GM12878 (cell line): ENCODE data around the gene TRAF3. TPM values are rescaled to one million over a fixed set of nuclear protein-coding genes. Genes with fewer than 3 reads are reported as not detected.

Experiments used
- FOXK2 ChIP-seq: fragments of 450-650 bp; IDR thresholded peaks from 2 replicates; pipeline ENCODE4 v1.6.1; 2017; ENCODE audit warnings: mild to moderate bottlenecking, moderate library complexity
- GATAD2B ChIP-seq: fragments of 450-650 bp; conservative IDR thresholded peaks from 2 replicates; pipeline ENCODE4 v1.6.1; 2017; ENCODE audit warnings: low read depth, mild to moderate bottlenecking, moderate library complexity
- MTA2 ChIP-seq: fragments of 450-650 bp; IDR thresholded peaks from 2 replicates; pipeline ENCODE4 v1.6.1; 2016; ENCODE audit warnings: low read depth, mild to moderate bottlenecking, moderate library complexity
- POLR2AphosphoS5 ChIP-seq: IDR thresholded peaks from 2 replicates; pipeline ENCODE4 v1.6.1; 2011; ENCODE audit warnings: mild to moderate bottlenecking, low read length, inconsistent platforms
- RAD21 ChIP-seq: IDR thresholded peaks from 2 replicates; pipeline ENCODE4 v1.6.1; 2011; ENCODE audit warnings: mild to moderate bottlenecking, low read depth, low read length, moderate library complexity; ENCODE audit not compliant: insufficient read depth
- RELA ChIP-seq: fragments of 450-650 bp; IDR thresholded peaks from 2 replicates; pipeline ENCODE4 v1.8.0; 2014; ENCODE audit warnings: borderline replicate concordance; ENCODE audit not compliant: partially characterized antibody
- SIX5 ChIP-seq: IDR thresholded peaks from 2 replicates; pipeline ENCODE4 v1.6.1; 2011; ENCODE audit warnings: mild to moderate bottlenecking, low read depth, low read length, moderate library complexity; ENCODE audit not compliant: severe bottlenecking
- SMARCA5 ChIP-seq: fragments of 450-650 bp; IDR thresholded peaks from 2 replicates; pipeline ENCODE4 v1.6.1; 2017; ENCODE audit warnings: mild to moderate bottlenecking
- SMC3 ChIP-seq: IDR thresholded peaks from 2 replicates; pipeline ENCODE4 v1.6.1; 2011; ENCODE audit warnings: low read length, improper control_type of control experiment, borderline replicate concordance
- WRNIP1 ChIP-seq: IDR thresholded peaks from 2 replicates; pipeline ENCODE4 v1.6.1; 2011; ENCODE audit warnings: low read depth, low read length, improper control_type of control experiment, borderline replicate concordance
- ZBED1 ChIP-seq: IDR thresholded peaks from 2 replicates; pipeline ENCODE4 v1.6.1; 2016; ENCODE audit warnings: borderline replicate concordance
- ZNF207 ChIP-seq: fragments of 450-650 bp; IDR thresholded peaks from 2 replicates; pipeline ENCODE4 v1.6.1; 2014; ENCODE audit warnings: antibody characterized with exemption, mild to moderate bottlenecking, borderline replicate concordance
- ZNF384 ChIP-seq: IDR thresholded peaks from 2 replicates; pipeline ENCODE4 v1.6.1; 2012; ENCODE audit warnings: low read depth, mild to moderate bottlenecking, low read length, improper control_type of control experiment, borderline replicate concordance
- polyA plus RNA-seq, 11 experiments: library from polyadenylated mRNA; depleted of rRNA in 4 of 11; unstranded in 6 of 11; stranded (reverse) in 5 of 11; fragments of >200 nt; fragmentation: Nextera tagmentation in 4 of 11; fragmentation: Illumina TruSeq in 1 of 11; extraction: Ambion mirVana in 4 of 11; extraction: Trizol in 1 of 11; gene quantifications; 1 replicate in 1 of 11; 2 replicates in 10 of 11; pipeline versions ENCODE4 v1.2.1 to v1.2.3, GENCODE V29; 2011 to 2016; ENCODE audit warnings: inconsistent platforms in 2 of 11, missing spikeins in 2 of 11, low read depth in 1 of 11
- total RNA-seq, 4 experiments: library from RNA; depleted of rRNA in 3 of 4; stranded (reverse); fragments of >200 nt in 3 of 4; fragmentation: Illumina TruSeq in 1 of 4; extraction: Trizol in 1 of 4; gene quantifications; 2 replicates each; pipeline versions ENCODE4 v1.2.1 to v1.2.3, GENCODE V29; 2013 to 2021
- TF ChIP-seq, protein P1 (sequence below): IDR thresholded peaks from 2 replicates; pipeline ENCODE4 v1.6.1; 2012; ENCODE audit warnings: improper control_type of control experiment, low read depth, low read length; ENCODE audit not compliant: insufficient replicate concordance
- TF ChIP-seq, protein P2 (sequence below): fragments of 450-650 bp; IDR thresholded peaks from 2 replicates; pipeline ENCODE4 v1.6.1; 2017; ENCODE audit warnings: mild to moderate bottlenecking
- TF ChIP-seq, protein P3 (sequence below): fragments of 450-650 bp; IDR thresholded peaks from 2 replicates; pipeline ENCODE4 v1.6.1; 2017; ENCODE audit warnings: low read depth, mild to moderate bottlenecking, moderate library complexity
- TF ChIP-seq, protein P4 (sequence below): IDR thresholded peaks from 2 replicates; pipeline ENCODE4 v1.6.1; 2011; ENCODE audit warnings: borderline replicate concordance, low read depth, mild to moderate bottlenecking, moderate library complexity, low read length; ENCODE audit not compliant: insufficient read depth, poor library complexity, severe bottlenecking

Gene TRAF3
- total and polyA plus RNA-seq, 10 of the 15 experiments (the other 5 are each of a cell fraction or from before 2014, with no cell fraction given), result 3.0 to 70.1 (median 36.5) TPM

DNA sequence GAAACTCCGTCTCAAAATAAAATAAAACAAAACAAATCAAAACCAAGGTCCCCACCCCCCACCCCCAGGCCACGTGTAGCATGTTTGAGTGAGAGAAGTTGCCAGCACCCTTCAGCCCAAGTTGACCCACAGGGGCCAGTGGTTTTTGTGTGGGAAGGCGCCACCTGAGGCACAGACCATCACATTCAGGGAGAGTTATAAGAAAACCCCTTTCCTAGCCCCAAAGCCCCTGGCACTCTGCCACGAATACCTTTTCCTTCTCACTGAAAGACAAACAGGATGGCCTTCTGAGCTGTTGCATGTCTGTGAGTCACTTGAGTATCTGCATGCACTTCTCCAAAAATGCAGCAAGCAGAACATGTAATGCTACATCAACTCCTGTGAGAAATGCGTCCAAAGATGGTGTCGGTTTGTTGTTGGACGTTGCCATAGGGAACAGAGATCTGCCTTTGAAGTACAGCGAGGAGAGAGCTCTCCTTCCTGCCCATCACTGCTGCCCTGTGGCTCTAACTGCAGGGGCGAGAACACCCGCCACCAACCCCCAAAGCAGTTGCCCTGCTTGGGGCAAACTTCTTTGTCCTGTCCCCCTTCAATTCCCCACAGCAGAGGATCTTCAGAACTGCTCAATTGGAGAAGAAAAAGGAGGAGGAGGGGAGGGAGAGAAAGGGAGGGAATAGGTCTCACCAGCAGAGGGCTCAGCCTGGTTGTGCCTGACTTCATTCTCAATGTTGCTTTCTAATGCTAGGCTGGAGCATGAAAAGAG, 2.7 kb upstream of the TRAF3 start (continued):
- TF ChIP-seq MTA2 (peak; percentile 9; the same call in 1 of the 2 replicates), ZNF207 (peak; percentile 78; the same call in 1 of the 2 replicates), ZBED1 (no peak), POLR2AphosphoS5 (no peak), FOXK2 (no peak), SIX5 (no peak), SMARCA5 (peak; percentile 41; the same call in 1 of the 2 replicates), ZNF384 (no peak), RAD21 (peak; percentile 77), WRNIP1 (no peak), GATAD2B (0 out of 2 replicates have a peak, but pooled peaks have one; percentile 47), SMC3 (peak; percentile 84), RELA (peak; percentile 64)
- TF ChIP-seq, protein P1, sequence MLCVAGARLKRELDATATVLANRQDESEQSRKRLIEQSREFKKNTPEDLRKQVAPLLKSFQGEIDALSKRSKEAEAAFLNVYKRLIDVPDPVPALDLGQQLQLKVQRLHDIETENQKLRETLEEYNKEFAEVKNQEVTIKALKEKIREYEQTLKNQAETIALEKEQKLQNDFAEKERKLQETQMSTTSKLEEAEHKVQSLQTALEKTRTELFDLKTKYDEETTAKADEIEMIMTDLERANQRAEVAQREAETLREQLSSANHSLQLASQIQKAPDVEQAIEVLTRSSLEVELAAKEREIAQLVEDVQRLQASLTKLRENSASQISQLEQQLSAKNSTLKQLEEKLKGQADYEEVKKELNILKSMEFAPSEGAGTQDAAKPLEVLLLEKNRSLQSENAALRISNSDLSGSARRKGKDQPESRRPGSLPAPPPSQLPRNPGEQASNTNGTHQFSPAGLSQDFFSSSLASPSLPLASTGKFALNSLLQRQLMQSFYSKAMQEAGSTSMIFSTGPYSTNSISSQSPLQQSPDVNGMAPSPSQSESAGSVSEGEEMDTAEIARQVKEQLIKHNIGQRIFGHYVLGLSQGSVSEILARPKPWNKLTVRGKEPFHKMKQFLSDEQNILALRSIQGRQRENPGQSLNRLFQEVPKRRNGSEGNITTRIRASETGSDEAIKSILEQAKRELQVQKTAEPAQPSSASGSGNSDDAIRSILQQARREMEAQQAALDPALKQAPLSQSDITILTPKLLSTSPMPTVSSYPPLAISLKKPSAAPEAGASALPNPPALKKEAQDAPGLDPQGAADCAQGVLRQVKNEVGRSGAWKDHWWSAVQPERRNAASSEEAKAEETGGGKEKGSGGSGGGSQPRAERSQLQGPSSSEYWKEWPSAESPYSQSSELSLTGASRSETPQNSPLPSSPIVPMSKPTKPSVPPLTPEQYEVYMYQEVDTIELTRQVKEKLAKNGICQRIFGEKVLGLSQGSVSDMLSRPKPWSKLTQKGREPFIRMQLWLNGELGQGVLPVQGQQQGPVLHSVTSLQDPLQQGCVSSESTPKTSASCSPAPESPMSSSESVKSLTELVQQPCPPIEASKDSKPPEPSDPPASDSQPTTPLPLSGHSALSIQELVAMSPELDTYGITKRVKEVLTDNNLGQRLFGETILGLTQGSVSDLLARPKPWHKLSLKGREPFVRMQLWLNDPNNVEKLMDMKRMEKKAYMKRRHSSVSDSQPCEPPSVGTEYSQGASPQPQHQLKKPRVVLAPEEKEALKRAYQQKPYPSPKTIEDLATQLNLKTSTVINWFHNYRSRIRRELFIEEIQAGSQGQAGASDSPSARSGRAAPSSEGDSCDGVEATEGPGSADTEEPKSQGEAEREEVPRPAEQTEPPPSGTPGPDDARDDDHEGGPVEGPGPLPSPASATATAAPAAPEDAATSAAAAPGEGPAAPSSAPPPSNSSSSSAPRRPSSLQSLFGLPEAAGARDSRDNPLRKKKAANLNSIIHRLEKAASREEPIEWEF, result no peak
- TF ChIP-seq, protein P2, sequence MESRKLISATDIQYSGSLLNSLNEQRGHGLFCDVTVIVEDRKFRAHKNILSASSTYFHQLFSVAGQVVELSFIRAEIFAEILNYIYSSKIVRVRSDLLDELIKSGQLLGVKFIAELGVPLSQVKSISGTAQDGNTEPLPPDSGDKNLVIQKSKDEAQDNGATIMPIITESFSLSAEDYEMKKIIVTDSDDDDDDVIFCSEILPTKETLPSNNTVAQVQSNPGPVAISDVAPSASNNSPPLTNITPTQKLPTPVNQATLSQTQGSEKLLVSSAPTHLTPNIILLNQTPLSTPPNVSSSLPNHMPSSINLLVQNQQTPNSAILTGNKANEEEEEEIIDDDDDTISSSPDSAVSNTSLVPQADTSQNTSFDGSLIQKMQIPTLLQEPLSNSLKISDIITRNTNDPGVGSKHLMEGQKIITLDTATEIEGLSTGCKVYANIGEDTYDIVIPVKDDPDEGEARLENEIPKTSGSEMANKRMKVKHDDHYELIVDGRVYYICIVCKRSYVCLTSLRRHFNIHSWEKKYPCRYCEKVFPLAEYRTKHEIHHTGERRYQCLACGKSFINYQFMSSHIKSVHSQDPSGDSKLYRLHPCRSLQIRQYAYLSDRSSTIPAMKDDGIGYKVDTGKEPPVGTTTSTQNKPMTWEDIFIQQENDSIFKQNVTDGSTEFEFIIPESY, result no peak
- TF ChIP-seq, protein P3, sequence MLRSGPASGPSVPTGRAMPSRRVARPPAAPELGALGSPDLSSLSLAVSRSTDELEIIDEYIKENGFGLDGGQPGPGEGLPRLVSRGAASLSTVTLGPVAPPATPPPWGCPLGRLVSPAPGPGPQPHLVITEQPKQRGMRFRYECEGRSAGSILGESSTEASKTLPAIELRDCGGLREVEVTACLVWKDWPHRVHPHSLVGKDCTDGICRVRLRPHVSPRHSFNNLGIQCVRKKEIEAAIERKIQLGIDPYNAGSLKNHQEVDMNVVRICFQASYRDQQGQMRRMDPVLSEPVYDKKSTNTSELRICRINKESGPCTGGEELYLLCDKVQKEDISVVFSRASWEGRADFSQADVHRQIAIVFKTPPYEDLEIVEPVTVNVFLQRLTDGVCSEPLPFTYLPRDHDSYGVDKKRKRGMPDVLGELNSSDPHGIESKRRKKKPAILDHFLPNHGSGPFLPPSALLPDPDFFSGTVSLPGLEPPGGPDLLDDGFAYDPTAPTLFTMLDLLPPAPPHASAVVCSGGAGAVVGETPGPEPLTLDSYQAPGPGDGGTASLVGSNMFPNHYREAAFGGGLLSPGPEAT, result peak; percentile 91
- TF ChIP-seq, protein P4, sequence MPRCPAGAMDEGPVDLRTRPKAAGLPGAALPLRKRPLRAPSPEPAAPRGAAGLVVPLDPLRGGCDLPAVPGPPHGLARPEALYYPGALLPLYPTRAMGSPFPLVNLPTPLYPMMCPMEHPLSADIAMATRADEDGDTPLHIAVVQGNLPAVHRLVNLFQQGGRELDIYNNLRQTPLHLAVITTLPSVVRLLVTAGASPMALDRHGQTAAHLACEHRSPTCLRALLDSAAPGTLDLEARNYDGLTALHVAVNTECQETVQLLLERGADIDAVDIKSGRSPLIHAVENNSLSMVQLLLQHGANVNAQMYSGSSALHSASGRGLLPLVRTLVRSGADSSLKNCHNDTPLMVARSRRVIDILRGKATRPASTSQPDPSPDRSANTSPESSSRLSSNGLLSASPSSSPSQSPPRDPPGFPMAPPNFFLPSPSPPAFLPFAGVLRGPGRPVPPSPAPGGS, result no peak
